ENCODE results near the gene LAMTOR1.
A peak's percentile ranks its signal among the peaks of the same experiment; 100 is the strongest.

DNA sequence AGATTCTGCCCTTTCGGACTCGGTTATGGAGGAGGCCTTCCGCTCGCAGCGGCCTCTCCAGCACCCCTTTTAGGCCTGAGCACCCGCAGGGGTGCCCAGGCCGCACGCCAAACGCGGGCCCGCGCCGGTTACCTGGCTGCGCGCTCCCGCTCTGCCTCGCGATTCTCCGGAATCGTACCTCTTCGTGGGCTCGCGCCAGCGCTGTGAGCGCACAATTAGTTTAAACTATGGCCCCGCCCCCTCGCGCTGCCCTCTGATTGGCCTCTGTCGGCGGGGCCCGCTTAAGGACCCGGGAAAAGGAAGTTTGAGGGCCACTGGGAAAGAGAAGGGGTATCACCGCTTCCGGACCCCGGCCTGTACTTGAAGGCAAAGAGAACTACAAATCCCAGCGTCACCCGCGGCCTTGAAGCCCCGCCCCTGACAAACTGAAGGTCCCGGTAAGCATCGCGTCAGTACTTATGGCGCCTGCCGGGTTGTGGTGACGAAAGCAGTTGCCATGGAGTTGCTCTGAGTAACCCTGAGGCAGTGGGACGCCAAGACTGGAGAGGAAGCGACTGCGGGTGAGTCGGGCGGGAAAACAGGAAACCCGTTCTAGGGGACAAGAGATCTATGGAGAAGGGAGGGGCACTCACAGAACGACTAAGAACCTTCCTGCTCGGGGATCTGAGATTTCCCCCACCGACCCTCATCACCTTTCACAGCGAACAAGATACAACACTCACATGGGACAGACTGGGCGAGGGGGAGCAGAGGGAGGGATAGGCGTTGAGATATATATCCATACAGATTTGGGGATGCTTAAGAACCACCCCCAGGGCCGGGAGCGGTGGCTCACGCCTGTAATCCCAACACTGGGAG is 22.5 kb downstream of the LAMTOR1 start, which contains the start of the genes LRRC51 and NUMA1:
- TF ChIP-seq, protein P1, sequence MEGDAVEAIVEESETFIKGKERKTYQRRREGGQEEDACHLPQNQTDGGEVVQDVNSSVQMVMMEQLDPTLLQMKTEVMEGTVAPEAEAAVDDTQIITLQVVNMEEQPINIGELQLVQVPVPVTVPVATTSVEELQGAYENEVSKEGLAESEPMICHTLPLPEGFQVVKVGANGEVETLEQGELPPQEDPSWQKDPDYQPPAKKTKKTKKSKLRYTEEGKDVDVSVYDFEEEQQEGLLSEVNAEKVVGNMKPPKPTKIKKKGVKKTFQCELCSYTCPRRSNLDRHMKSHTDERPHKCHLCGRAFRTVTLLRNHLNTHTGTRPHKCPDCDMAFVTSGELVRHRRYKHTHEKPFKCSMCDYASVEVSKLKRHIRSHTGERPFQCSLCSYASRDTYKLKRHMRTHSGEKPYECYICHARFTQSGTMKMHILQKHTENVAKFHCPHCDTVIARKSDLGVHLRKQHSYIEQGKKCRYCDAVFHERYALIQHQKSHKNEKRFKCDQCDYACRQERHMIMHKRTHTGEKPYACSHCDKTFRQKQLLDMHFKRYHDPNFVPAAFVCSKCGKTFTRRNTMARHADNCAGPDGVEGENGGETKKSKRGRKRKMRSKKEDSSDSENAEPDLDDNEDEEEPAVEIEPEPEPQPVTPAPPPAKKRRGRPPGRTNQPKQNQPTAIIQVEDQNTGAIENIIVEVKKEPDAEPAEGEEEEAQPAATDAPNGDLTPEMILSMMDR (IDR thresholded peaks at IDR 0.05): no peak
- TF ChIP-seq POLR2AphosphoS5 (IDR thresholded peaks at IDR 0.05): peak; percentile 72 to 91 (median 82)
- peak; percentile 49 to 52 for TF ChIP-seq POLR2A (IDR thresholded peaks at IDR 0.05)
